HCT116 (cell line): ENCODE data around the gene AGPS. TPM values are rescaled to one million over a fixed set of nuclear protein-coding genes. Genes with fewer than 3 reads are reported as not detected.
"Not testable (repeated sequence)": the region's sequence is repeated elsewhere in the genome, so short reads cannot be mapped to it uniquely, and the experiment has no call there.

Experiments
- ATAC-seq: fragments of 200-7000 bp; cut with Tn5 transposase; 2 replicates; pipeline ENCODE4 v1.9.1; 2020; ENCODE audit warnings: mild to moderate bottlenecking, moderate library complexity
- BruUV-seq: library from RNA; stranded (reverse); fragments of 400-500 nt; replicated peaks from 2 replicates; lab custom pipeline; 2021; lab: Mats Ljungman, UMichigan
- CTCF ChIA-PET: fragments of 300-600 bp; sonication (Branson Sonifier 250); formaldehyde crosslinking; loops from one replicate; lab custom pipeline; 2021; ENCODE audit warnings: antibody characterized with exemption; lab: Charles Lee
- POLR2A ChIA-PET: fragments of 300-600, 350-600 bp; sonication (Branson Sonifier 250); formaldehyde crosslinking; loops from one replicate; lab custom pipeline; 2021; ENCODE audit warnings: antibody characterized with exemption; lab: Charles Lee
- RAD21 ChIA-PET, 2 experiments: fragments of 300-600 bp; sonication (Branson Sonifier 250); formaldehyde crosslinking; loops; one replicate each; lab custom pipeline; 2023; ENCODE audit warnings: low total read pairs in 2 of 2; ENCODE audit not compliant: uncharacterized antibody in 2 of 2, unreplicated experiment in 2 of 2, low non-redundant PET in 1 of 2; lab: Charles Lee
- DNase-seq: peaks from one replicate; pipeline ENCODE4 v3.0.0-alpha.2; 2010; ENCODE audit warnings: low read depth, low spot score
- H2AFZ ChIP-seq: fragments of 200-600 bp; shearing (Covaris generic), sonication (generic); 2 replicates; pipeline ENCODE4 v1.6.1; 2017; ENCODE audit warnings: low read depth, mixed run types, mixed read lengths, antibody characterized with exemption, low read length; ENCODE audit not compliant: poor library complexity, severe bottlenecking
- H3K27ac ChIP-seq: 2 replicates; pipeline ENCODE4 v1.5.1; 2012; ENCODE audit warnings: low read depth, low read length
- H3K27me3 ChIP-seq: fragments of 200-600 bp; sonication (generic); 2 replicates; pipeline ENCODE4 v1.6.1; 2016; ENCODE audit warnings: mixed run types, low read length, mixed read lengths; ENCODE audit not compliant: insufficient read depth
- H3K36me3 ChIP-seq, 2 experiments: fragments of 200-500 bp in 1 of 2; fragments of 200-600 bp in 1 of 2; sonication (Bioruptor generic) in 1 of 2; sonication (generic) in 1 of 2; 2 replicates each; pipeline versions ENCODE4 v1.5.1 to v1.6.1; 2014 to 2016; ENCODE audit warnings: low read length in 2 of 2, inconsistent platforms in 1 of 2, mixed read lengths in 1 of 2, mixed run types in 1 of 2; ENCODE audit not compliant: insufficient read depth in 2 of 2, control insufficient read depth in 1 of 2
- H3K4me1 ChIP-seq, 2 experiments: fragments of 200-600 bp in 1 of 2; sonication (generic) in 1 of 2; 2 replicates each; pipeline versions ENCODE4 v1.5.1 to v1.6.1; 2012 to 2017; ENCODE audit warnings: low read length in 2 of 2, inconsistent platforms in 1 of 2, mild to moderate bottlenecking in 1 of 2, mixed read lengths in 1 of 2, mixed run types in 1 of 2, moderate library complexity in 1 of 2; ENCODE audit not compliant: insufficient read depth in 2 of 2, control insufficient read depth in 1 of 2
- H3K4me2 ChIP-seq: fragments of 200-600 bp; sonication (generic); 2 replicates; pipeline ENCODE4 v1.6.1; 2017; ENCODE audit warnings: mixed run types, low read length, mixed read lengths
- H3K4me3 ChIP-seq, 2 experiments: fragments of 200-600 bp in 1 of 2; sonication (generic) in 1 of 2; replicated peaks in 1 of 2; 2 replicates each; pipeline ENCODE4 v1.5.1; 2011 to 2016; ENCODE audit warnings: low read length in 2 of 2, control low read depth in 1 of 2, low read depth in 1 of 2, mild to moderate bottlenecking in 1 of 2, mixed read lengths in 1 of 2, mixed run types in 1 of 2
- H3K79me2 ChIP-seq: fragments of 200-600 bp; sonication (generic); 2 replicates; pipeline ENCODE4 v1.6.1; 2017; ENCODE audit warnings: mild to moderate bottlenecking, mixed run types, low read length, moderate library complexity, mixed read lengths; ENCODE audit not compliant: insufficient read depth
- H3K9ac ChIP-seq: fragments of 200-600 bp; sonication (generic); 2 replicates; pipeline ENCODE4 v1.6.1; 2016; ENCODE audit warnings: low read length, mixed read lengths
- H3K9me2 ChIP-seq: fragments of 200-600 bp; sonication (generic), shearing (Covaris generic); 2 replicates; pipeline ENCODE4 v1.6.1; 2017; ENCODE audit warnings: mixed run types, mild to moderate bottlenecking, moderate library complexity; ENCODE audit not compliant: insufficient read depth
- H3K9me3 ChIP-seq, 2 experiments: fragments of 200-500 bp in 1 of 2; fragments of 200-600 bp in 1 of 2; sonication (Bioruptor generic) in 1 of 2; sonication (generic) in 1 of 2; 2 replicates each; pipeline ENCODE4 v1.6.1; 2014 to 2017; ENCODE audit warnings: low read length in 2 of 2, mixed read lengths in 2 of 2, inconsistent platforms in 1 of 2, low read depth in 1 of 2, mild to moderate bottlenecking in 1 of 2, mixed run types in 1 of 2, moderate library complexity in 1 of 2; ENCODE audit not compliant: control insufficient read depth in 1 of 2, insufficient read depth in 1 of 2
- H4K20me1 ChIP-seq: fragments of 200-600 bp; sonication (generic), shearing (Covaris generic); 2 replicates; pipeline ENCODE4 v1.6.1; 2017; ENCODE audit warnings: mixed run types, mild to moderate bottlenecking, moderate library complexity; ENCODE audit not compliant: insufficient read depth
- CBX3 ChIP-seq: IDR thresholded peaks from 2 replicates; pipeline ENCODE4 v1.6.1; 2012; ENCODE audit warnings: low read depth
- CEBPB ChIP-seq: IDR thresholded peaks from 2 replicates; pipeline ENCODE4 v1.6.1; 2012; ENCODE audit warnings: low read depth
- EGR1 ChIP-seq: IDR thresholded peaks from 2 replicates; pipeline ENCODE4 v1.6.1; 2012; ENCODE audit warnings: low read depth
- ELF1 ChIP-seq: IDR thresholded peaks from 2 replicates; pipeline ENCODE4 v1.6.1; 2012; ENCODE audit warnings: low read depth, borderline replicate concordance
- EZH2 ChIP-seq: fragments of 200-600 bp; sonication (generic); IDR thresholded peaks from 2 replicates; pipeline ENCODE4 v1.6.1; 2017; ENCODE audit warnings: antibody characterized with exemption, mixed run types
- EZH2phosphoT487 ChIP-seq: fragments of 200-600 bp; IDR thresholded peaks from 2 replicates; pipeline ENCODE4 v1.6.1; 2018; ENCODE audit warnings: antibody characterized with exemption, borderline replicate concordance
- FOSL1 ChIP-seq: IDR thresholded peaks from 2 replicates; pipeline ENCODE4 v1.6.1; 2012; ENCODE audit warnings: low read depth
- POLR2A ChIP-seq: IDR thresholded peaks from 2 replicates; pipeline ENCODE4 v1.7.0; 2011; ENCODE audit warnings: borderline replicate concordance; ENCODE audit not compliant: insufficient read depth, insufficient read length; ENCODE audit errors: extremely low read depth
- POLR2AphosphoS5 ChIP-seq: IDR thresholded peaks from 2 replicates; pipeline ENCODE4 v1.6.1; 2011; ENCODE audit warnings: mild to moderate bottlenecking, low read depth, low read length, moderate library complexity
- RAD21 ChIP-seq: IDR thresholded peaks from 2 replicates; pipeline ENCODE4 v1.6.1; 2012; ENCODE audit warnings: low read depth, mild to moderate bottlenecking
- SIN3A ChIP-seq: IDR thresholded peaks from 2 replicates; pipeline ENCODE4 v1.6.1; 2012; ENCODE audit warnings: low read depth
- SP1 ChIP-seq: IDR thresholded peaks from 2 replicates; pipeline ENCODE4 v1.6.1; 2012; ENCODE audit warnings: low read depth
- TCF7L2 ChIP-seq: IDR thresholded peaks from 2 replicates; pipeline ENCODE4 v1.7.0; 2011; ENCODE audit warnings: borderline replicate concordance, inconsistent platforms; ENCODE audit not compliant: insufficient read depth, insufficient read length; ENCODE audit errors: extremely low read depth
- ZFX ChIP-seq: fragments of 450-650 bp; IDR thresholded peaks from 2 replicates; pipeline ENCODE4 v1.6.1; 2017
- ZNF274 ChIP-seq: fragments of 200-500 bp; sonication (Bioruptor generic); IDR thresholded peaks from 2 replicates; pipeline ENCODE4 v1.6.1; 2014; ENCODE audit warnings: mild to moderate bottlenecking, low read depth, low read length, inconsistent platforms
- intact Hi-C: fragments of 100-400 bp; cut with micrococcal nuclease; formaldehyde crosslinking; loops from 2 replicates; pipeline ENCODE4 v1.10.0; 2022
- total RNA-seq: library from RNA; stranded (reverse); gene quantifications from one replicate; pipeline ENCODE4 v1.2.1, GENCODE V29; 2021; ENCODE audit not compliant: unreplicated experiment
- TF ChIP-seq, protein P1 (sequence below): IDR thresholded peaks from 2 replicates; pipeline ENCODE4 v1.6.1; 2011; ENCODE audit warnings: mild to moderate bottlenecking, low read length, moderate library complexity; ENCODE audit not compliant: insufficient replicate concordance; ENCODE audit errors: extremely low read depth
- TF ChIP-seq, protein P2 (sequence below), 3 experiments: fragments of 200-600 bp in 1 of 3; sonication (generic) in 1 of 3; IDR thresholded peaks in 2 of 3; conservative IDR thresholded peaks in 1 of 3; 2 replicates each; pipeline ENCODE4 v1.5.1; 2012 to 2017; ENCODE audit warnings: low read depth in 2 of 3, low read length in 2 of 3, antibody characterized with exemption in 1 of 3, borderline replicate concordance in 1 of 3, control low read depth in 1 of 3, mild to moderate bottlenecking in 1 of 3, mixed read lengths in 1 of 3, mixed run types in 1 of 3, moderate library complexity in 1 of 3; ENCODE audit not compliant: insufficient read depth in 1 of 3
- TF ChIP-seq, protein P3 (sequence below): IDR thresholded peaks from 2 replicates; pipeline ENCODE4 v1.6.1; 2012

The AGPS gene
- total RNA-seq, 1 experiment from 2014 or later, result 66.6 TPM

DNA sequence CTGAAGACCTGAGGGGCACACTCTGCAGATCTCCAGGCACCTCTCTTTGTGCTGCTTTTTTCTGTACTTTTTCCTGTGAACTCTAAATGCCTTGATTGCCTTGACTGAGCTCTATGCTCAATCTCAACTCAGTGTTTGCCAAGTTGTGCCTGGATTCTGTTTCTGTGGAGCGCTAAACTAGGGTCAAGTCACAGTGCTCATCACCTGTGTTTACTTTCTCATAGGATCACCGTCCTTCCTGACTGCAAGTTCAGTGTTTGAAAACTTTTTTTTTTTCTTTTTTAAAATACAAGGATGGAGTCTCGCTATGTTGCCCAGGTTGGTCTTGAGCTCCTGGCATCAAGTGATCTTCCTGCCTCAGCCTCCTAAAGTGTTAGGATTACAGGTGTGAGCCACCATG is 62.6 kb downstream of the AGPS start:
- no peak overlapping the region for H3K4me3 ChIP-seq
- no peaks in the 10 kb centered on the region for H3K9me2 ChIP-seq
- DNase-seq, result no peak
- no peak overlapping the region for H3K27ac ChIP-seq
- intact Hi-C loops, result no loop called here
- no peaks in the 10 kb centered on the region for H3K27me3 ChIP-seq
- no peak overlapping the region for H3K4me2 ChIP-seq
- ChIA-PET POLR2A (no interaction called here), CTCF (no interaction called here), RAD21 (no interaction called here)
- no peaks in the 10 kb centered on the region for H3K4me1 ChIP-seq
- H3K9ac ChIP-seq, result no peak overlapping the region
- TF ChIP-seq EZH2, result no peak
- no peak for TF ChIP-seq SP1
- TF ChIP-seq TCF7L2, result no peak
- TF ChIP-seq, protein P1, sequence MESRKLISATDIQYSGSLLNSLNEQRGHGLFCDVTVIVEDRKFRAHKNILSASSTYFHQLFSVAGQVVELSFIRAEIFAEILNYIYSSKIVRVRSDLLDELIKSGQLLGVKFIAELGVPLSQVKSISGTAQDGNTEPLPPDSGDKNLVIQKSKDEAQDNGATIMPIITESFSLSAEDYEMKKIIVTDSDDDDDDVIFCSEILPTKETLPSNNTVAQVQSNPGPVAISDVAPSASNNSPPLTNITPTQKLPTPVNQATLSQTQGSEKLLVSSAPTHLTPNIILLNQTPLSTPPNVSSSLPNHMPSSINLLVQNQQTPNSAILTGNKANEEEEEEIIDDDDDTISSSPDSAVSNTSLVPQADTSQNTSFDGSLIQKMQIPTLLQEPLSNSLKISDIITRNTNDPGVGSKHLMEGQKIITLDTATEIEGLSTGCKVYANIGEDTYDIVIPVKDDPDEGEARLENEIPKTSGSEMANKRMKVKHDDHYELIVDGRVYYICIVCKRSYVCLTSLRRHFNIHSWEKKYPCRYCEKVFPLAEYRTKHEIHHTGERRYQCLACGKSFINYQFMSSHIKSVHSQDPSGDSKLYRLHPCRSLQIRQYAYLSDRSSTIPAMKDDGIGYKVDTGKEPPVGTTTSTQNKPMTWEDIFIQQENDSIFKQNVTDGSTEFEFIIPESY, result no peak
- TF ChIP-seq POLR2AphosphoS5, result no peak
- TF ChIP-seq FOSL1, result no peak
- no peak for TF ChIP-seq RAD21
- no peak for TF ChIP-seq ZFX
- TF ChIP-seq, protein P2, sequence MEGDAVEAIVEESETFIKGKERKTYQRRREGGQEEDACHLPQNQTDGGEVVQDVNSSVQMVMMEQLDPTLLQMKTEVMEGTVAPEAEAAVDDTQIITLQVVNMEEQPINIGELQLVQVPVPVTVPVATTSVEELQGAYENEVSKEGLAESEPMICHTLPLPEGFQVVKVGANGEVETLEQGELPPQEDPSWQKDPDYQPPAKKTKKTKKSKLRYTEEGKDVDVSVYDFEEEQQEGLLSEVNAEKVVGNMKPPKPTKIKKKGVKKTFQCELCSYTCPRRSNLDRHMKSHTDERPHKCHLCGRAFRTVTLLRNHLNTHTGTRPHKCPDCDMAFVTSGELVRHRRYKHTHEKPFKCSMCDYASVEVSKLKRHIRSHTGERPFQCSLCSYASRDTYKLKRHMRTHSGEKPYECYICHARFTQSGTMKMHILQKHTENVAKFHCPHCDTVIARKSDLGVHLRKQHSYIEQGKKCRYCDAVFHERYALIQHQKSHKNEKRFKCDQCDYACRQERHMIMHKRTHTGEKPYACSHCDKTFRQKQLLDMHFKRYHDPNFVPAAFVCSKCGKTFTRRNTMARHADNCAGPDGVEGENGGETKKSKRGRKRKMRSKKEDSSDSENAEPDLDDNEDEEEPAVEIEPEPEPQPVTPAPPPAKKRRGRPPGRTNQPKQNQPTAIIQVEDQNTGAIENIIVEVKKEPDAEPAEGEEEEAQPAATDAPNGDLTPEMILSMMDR (IDR thresholded peaks at IDR 0.05 in 2 of 3, conservative IDR thresholded peaks at IDR 0.05 in 1 of 3; ENCODE audit: borderline replicate concordance in 1 of 3, insufficient read depth in 1 of 3, low read depth in 2 of 3, low read length in 2 of 3), result no peak
- no peak for TF ChIP-seq CBX3
- no peak for TF ChIP-seq EGR1
- no peak for TF ChIP-seq ELF1
- TF ChIP-seq POLR2A, result no peak
- TF ChIP-seq EZH2phosphoT487, result no peak
- TF ChIP-seq, protein P3, sequence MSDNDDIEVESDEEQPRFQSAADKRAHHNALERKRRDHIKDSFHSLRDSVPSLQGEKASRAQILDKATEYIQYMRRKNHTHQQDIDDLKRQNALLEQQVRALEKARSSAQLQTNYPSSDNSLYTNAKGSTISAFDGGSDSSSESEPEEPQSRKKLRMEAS, result no peak
- TF ChIP-seq CEBPB, result no peak
- TF ChIP-seq ZNF274, result no peak
- TF ChIP-seq SIN3A, result no peak
- no TSS peak for BruUV-seq
- no peaks in the 10 kb centered on the region for H4K20me1 ChIP-seq
- H3K9me3 ChIP-seq, result no peaks in the 10 kb centered on the region
- peaks cover 5% of the 10 kb centered on the region for H3K79me2 ChIP-seq
- no peak overlapping the region for H2AFZ ChIP-seq
- ATAC-seq, result no peak
- no peaks in the 10 kb centered on the region; a peak in 1 of 4 replicates for H3K36me3 ChIP-seq

DNA sequence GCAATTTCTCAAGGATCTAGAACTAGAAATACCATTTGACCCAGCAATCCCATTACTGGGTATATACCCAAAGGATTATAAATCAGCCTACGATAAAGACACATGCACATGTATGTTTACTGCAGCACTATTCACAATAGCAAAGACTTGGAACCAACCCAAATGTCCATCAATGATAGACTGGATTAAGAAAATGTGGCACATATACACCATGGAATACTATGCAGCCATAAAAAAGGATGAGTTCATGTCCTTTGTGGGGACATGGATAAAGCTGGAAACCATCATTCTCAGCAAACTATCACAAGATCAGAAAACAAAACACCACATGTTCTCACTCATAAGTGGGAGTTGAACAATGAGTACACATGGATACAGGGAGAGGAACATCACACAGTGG is 67.2 kb downstream of the AGPS start:
- H4K20me1 ChIP-seq, H3K36me3 ChIP-seq, BruUV-seq, H3K9ac ChIP-seq, H3K27me3 ChIP-seq, H3K4me1 ChIP-seq, H3K9me2 ChIP-seq, DNase-seq, H3K9me3 ChIP-seq, H3K4me3 ChIP-seq, H3K4me2 ChIP-seq, RAD21 ChIA-PET, ATAC-seq, H3K79me2 ChIP-seq, H2AFZ ChIP-seq, CTCF ChIA-PET, intact Hi-C loops, H3K27ac ChIP-seq, POLR2A ChIA-PET: not testable (repeated sequence)
